ENCODE data around the gene PTOV1.

Gene PTOV1

GRCh38 chr19:49850487-49851342 lies at the start of gene PTOV1:
TSS of gene PTOV1 (plus strand) at chr19:49851159.
- DNase-seq = peak; percentile 72

- DNase-seq = no peak
Measured at GRCh38 chr19:49801401-49801888, 49.5 kb upstream of the PTOV1 start.

- DNase-seq = no peak
Measured at GRCh38 chr19:49801966-49802661, 48.8 kb upstream of the PTOV1 start.

- DNase-seq = no peak
Measured at GRCh38 chr19:49802836-49803528, 48.0 kb upstream of the PTOV1 start.

DNA sequence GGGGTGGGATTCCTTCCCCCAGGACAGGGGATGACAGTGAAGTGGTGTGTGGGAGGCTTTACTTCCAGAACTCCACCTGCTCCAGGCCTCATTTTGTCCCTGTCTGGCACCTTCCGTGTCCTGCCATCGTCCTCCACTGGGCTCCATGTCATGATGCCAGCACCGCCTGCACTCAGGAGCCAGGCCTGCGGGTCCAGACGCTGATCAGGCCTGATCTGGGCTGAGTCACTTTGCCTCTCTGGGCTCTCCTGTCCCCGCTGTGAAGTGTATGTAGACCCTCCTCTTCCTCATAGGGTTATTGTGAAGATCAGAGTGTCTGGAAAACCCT lies 47.5 kb upstream of the PTOV1 start:
- no peak for DNase-seq

DNA sequence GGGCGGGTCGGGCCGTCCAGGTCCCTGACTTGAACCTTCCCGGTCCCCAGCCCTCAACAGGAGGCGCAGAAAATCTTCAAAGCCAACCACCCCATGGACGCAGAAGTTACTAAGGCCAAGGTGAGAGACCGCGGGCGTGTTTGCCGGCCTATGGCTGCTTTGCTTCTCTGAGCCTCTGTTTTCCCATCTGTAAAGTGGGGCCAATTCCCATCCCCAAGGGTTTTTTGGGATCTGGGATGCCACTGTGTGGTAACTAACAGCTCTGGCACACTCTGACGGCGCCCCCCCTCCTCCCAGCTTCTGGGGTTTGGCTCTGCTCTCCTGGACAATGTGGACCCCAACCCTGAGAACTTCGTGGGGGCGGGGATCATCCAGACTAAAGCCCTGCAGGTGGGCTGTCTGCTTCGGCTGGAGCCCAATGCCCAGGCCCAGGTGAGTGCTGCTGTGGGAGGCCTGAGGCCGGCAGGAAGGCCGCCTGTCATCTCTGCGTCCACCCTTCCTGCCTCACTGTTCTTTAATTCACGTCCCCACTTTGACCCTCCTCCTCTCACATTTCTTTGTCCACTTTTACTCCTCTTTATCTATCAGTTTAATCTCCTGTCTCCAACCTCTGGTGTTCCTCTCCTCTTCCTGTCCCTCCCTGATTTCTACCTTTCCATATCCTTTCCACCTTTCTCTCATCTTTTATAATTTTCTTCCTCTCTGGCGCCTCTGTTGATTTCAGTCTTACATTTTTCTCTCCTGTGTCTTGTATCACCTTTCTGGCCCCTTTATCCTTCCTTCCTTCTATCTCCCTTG lies 44.9 kb upstream of the PTOV1 start:
- DNase-seq = no peak

- no peak for DNase-seq
Measured at GRCh38 chr19:49806620-49806959, 44.4 kb upstream of the PTOV1 start.

- no peak for DNase-seq
Measured at GRCh38 chr19:49807058-49807903, 43.7 kb upstream of the PTOV1 start.

DNA sequence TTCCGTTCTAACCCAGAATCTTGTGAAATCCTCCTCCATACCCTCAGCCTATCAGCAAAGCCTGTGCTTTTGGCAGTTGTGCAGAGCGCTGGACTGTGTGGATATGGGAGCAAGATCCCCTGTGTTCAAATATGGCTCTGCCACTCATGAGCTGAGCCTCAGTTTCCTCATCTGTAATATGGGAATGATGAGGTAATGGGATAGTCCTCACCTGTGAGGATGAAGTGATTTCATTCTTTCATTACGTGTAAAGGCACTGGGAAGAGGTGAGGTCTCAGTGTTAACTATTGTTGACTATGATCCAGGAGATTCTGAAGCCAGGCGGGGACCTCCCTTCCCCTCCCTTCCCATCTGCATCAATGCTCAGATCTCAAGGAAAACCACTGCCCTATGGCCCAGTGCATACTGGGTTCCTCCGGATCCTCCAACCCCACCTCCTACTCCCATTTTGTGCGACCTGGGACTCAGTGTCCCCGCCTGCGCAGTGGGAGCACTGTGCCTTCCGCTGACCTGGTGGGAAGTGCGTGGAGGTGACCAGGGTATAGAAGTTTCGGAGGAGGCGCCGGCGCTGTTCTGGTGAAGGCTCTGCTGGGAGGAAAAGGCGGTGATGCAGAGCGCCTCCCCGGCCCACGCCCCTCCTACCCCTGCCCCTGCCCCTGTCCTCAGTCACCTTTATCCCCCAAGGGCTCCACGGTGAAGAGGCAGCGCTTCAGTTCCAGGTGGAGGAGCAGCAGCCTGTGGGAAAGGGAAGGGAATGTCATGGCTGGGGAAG lies 42.9 kb upstream of the PTOV1 start:
- no peak for DNase-seq

- DNase-seq = no peak
Measured at GRCh38 chr19:49808711-49809159, 42.2 kb upstream of the PTOV1 start.

DNA sequence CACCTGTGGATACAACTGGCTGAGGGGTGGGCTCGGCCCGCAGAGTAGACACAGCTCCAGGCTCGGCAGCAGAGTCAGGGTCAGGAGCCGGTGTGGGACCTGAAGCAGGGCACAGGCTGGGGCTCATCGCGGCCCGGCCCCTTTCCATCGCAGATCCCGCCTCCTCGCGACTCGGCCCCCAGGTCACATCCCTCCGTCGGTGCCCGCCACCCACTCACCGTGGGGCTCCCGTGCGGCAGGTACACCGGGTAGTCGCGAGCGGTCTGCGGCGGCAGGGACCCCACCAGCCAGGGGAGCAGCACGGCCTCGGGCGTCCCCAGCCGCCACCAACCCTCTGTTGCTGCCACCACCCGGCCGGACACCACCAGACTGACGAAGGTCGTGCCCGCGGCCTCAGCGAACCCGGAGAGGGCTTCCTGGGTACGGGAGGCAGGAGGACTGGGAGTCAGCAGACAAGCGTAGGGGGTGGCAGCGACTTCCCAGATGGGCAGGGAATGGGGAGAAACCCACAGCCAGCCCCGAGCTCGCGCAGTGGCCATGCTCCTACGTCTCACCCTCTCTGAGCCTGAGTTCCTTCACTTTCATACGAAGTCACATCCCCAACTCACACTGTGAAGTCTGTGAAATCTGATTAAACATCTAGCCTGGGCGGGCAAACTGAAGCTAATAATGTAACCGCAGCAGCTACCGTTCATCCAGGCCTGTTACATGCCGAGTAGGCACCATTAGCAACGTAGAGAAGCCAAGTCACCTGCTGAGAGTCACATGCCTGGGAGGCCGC lies 41.6 kb upstream of the PTOV1 start:
- DNase-seq = no peak

- DNase-seq = no peak
Measured at GRCh38 chr19:49809941-49810389, 41.0 kb upstream of the PTOV1 start.

DNA sequence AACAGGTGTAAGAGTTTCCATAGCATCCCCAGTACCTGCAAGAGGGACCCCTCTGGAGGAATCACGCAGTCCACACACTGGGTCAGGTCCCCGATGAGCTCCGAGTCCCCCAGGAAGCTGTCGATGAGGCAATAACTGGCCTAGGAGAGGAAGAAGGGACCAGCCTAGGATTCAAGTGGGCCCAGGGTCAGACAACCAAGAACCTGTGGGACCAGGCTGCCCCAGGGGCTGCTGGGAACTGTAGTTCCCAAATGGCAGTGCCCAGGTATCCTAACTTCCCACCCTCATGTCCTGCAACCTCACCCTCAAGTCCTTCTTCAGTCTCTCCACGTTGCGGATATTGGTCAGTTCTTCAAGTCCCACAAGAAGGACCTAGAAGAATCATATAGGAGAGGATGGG lies 39.6 kb upstream of the PTOV1 start:
- DNase-seq = no peak

DNA sequence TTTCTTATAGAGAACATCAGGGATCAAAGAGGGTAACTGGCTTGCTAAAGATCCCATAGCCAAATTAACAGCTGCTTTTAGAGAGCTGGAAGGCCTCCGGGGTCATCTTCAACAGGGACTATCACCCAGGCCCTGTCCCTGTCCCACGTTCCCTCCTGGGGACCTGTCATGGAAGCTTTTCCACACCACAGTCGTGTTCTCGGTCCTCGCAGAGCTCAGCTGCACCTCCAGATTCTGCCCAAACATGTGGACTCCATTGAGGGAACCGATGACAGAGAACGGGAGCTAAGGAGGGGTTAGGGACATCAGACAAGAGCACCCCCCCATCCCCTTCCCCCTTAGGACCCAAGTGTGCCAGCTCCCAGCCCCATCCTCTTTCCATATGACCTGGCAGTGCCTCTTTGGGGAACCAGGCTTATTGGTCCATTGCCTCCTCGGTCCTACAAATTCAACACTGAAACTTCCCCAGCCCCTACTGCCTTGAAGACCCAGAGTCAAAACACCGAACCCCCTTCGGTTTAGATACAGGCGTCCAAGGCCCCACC lies 38.4 kb upstream of the PTOV1 start:
- no peak for DNase-seq

GRCh38 chr19:49812997-49813861 lies 37.7 kb upstream of the PTOV1 start, which contains the start of gene FUZ:
TSS of gene FUZ (minus strand) at chr19:49813292. CDS start at chr19:49813106, 186 bp downstream.
- DNase-seq = peak; percentile 97

DNA sequence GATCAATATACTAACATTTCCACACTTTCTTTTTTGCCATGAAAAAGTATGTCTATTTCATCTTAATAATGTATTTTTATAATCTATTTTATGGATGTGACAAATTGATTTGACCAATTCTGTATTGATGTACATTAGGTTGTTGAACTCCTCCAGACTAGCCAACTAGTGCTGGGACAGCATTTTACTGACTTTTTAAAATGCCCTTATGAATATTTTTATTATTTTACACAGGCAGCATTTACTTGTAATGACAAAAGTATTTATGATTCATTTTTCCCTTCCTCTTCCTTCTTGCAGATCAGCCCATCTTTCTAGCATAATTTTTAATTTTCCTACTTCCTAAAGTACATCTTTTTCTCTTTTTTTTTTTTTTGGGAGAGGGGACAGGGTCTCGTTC lies 36.9 kb upstream of the PTOV1 start:
- DNase-seq = no peak

DNA sequence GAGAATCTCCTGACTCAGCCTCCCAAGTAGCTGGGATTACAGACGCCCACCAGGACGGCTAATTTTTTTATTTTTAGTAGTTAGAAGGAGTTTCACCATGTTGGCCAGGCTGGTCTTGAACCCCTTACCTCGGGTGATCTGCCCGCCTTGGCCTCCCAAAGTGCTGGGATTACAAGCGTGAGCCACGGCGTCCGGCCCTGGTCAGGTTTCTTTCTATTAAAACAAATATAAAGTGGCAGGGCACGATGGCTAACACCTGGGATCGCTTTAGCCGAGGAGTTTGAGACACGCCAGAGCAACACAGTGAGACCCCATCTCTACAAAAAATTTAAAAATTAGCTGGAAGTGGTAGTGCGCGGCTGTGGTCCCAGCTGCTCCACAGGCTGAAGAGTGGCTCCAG lies 34.4 kb upstream of the PTOV1 start:
- DNase-seq = no peak

- DNase-seq = peak; percentile 56
Measured at GRCh38 chr19:49817964-49818648, 32.9 kb upstream of the PTOV1 start, which contains the start of gene MED25. TSS of gene MED25 (plus strand) at chr19:49818289. CDS start at chr19:49818342, 53 bp downstream.
